Prostate gland (tissue), 2 donors: Measurements from ENCODE around the gene HERC3.

Experiments
- CTCF ChIP-seq, 4 experiments: fragments of 200-600 bp in 2 of 4; fragments of 450-650 bp in 2 of 4; sonication (generic) in 2 of 4; IDR thresholded peaks; 1 replicate in 3 of 4; 2 replicates in 1 of 4; pipeline ENCODE4 v1.5.1; 2016 to 2019; ENCODE audit warnings: antibody characterized with exemption in 4 of 4, mild to moderate bottlenecking in 2 of 4, moderate library complexity in 2 of 4
- POLR2A ChIP-seq: fragments of 450-650 bp; IDR thresholded peaks from one replicate; pipeline ENCODE4 v1.6.1; 2016; ENCODE audit warnings: antibody characterized with exemption, mild to moderate bottlenecking
- POLR2AphosphoS5 ChIP-seq: sonication (generic); formaldehyde crosslinking; IDR thresholded peaks from one replicate; pipeline ENCODE4 v1.6.1; 2017; ENCODE audit warnings: antibody characterized with exemption

GRCh38 chr4:88736264-88736663 is 144.0 kb downstream of the HERC3 start:
- TF ChIP-seq CTCF (IDR thresholded peaks at IDR 0.05) (no peak), POLR2AphosphoS5 (no peak), POLR2A (no peak)
